DOHH2 (cell line): Measurements from ENCODE around the gene EPB41L5.

ENCODE experiments used
- H3F3A ChIP-seq: fragments of 200-600 bp; sonication (generic), shearing (Covaris generic); 2 replicates; pipeline ENCODE4 v1.6.0; 2016; ENCODE audit warnings: antibody characterized with exemption, mild to moderate bottlenecking; ENCODE audit not compliant: control insufficient read depth, insufficient read depth
- H3K27ac ChIP-seq: fragments of 200-600 bp; sonication (generic); 2 replicates; pipeline ENCODE4 v1.5.1; 2014; ENCODE audit warnings: low read depth, mild to moderate bottlenecking, low read length, moderate library complexity
- H3K27me3 ChIP-seq: fragments of 200-600 bp; sonication (generic); 2 replicates; pipeline ENCODE4 v1.6.1; 2014; ENCODE audit warnings: mild to moderate bottlenecking, low read length, mixed read lengths; ENCODE audit not compliant: control insufficient read depth
- H3K36me3 ChIP-seq: fragments of 200-600 bp; sonication (generic); 2 replicates; pipeline ENCODE4 v1.6.1; 2014; ENCODE audit warnings: mild to moderate bottlenecking, low read length, moderate library complexity, mixed read lengths; ENCODE audit not compliant: control insufficient read depth
- H3K4me1 ChIP-seq: fragments of 200-600 bp; sonication (generic); 2 replicates; pipeline ENCODE4 v1.6.1; 2014; ENCODE audit warnings: mild to moderate bottlenecking, low read length, mixed read lengths; ENCODE audit not compliant: control insufficient read depth
- H3K4me2 ChIP-seq: fragments of 200-600 bp; sonication (generic); 2 replicates; pipeline ENCODE4 v1.6.0; 2014; ENCODE audit warnings: mild to moderate bottlenecking, low read length, moderate library complexity
- H3K4me3 ChIP-seq: fragments of 200-600 bp; sonication (generic); 2 replicates; pipeline ENCODE4 v1.5.1; 2014; ENCODE audit warnings: mild to moderate bottlenecking, low read length, mixed read lengths
- H3K79me2 ChIP-seq: fragments of 200-600 bp; sonication (generic); 2 replicates; pipeline ENCODE4 v1.6.1; 2014; ENCODE audit warnings: mild to moderate bottlenecking, low read length, mixed read lengths; ENCODE audit not compliant: control insufficient read depth
- H3K9me2 ChIP-seq: fragments of 200-600 bp; sonication (generic); replicated peaks from 2 replicates; pipeline ENCODE4 v1.6.1; 2014; ENCODE audit warnings: mild to moderate bottlenecking, low read length, mixed read lengths; ENCODE audit not compliant: control insufficient read depth
- H3K9me3 ChIP-seq: fragments of 200-600 bp; sonication (generic); 2 replicates; pipeline ENCODE4 v1.6.1; 2014; ENCODE audit warnings: antibody characterized with exemption, low read length, mixed read lengths; ENCODE audit not compliant: control insufficient read depth, insufficient read depth
- H4K20me1 ChIP-seq: fragments of 200-600 bp; sonication (generic); 2 replicates; pipeline ENCODE4 v1.6.0; 2014; ENCODE audit warnings: low read depth, mild to moderate bottlenecking, antibody characterized with exemption, low read length, moderate library complexity; ENCODE audit not compliant: control insufficient read depth, insufficient read depth
- CTCF ChIP-seq: fragments of 200-600 bp; sonication (generic); IDR thresholded peaks from one replicate; pipeline ENCODE4 v1.5.1; 2014; ENCODE audit warnings: antibody characterized with exemption, mild to moderate bottlenecking, low read depth, low read length; ENCODE audit not compliant: poor library complexity, severe bottlenecking
- EZH2phosphoT487 ChIP-seq: fragments of 200-600 bp; sonication (generic); IDR thresholded peaks from 2 replicates; pipeline ENCODE4 v1.6.1; 2017; ENCODE audit warnings: borderline replicate concordance, mild to moderate bottlenecking, antibody characterized with exemption, low read length, moderate library complexity, mixed read lengths

Gene EPB41L5

GRCh38 chr2:120148669-120149068 is 135.8 kb downstream of the EPB41L5 start:
- H4K20me1 ChIP-seq, result no peaks in the 10 kb centered on the region
- H3K4me1 ChIP-seq, result no peaks in the 10 kb centered on the region
- peaks cover 11% of the 10 kb centered on the region; the same call in 1 of the 2 replicates for H3K9me3 ChIP-seq
- TF ChIP-seq EZH2phosphoT487, result no peak
- no peak for TF ChIP-seq CTCF
- no peak overlapping the region for H3K4me2 ChIP-seq
- no peaks in the 10 kb centered on the region for H3K9me2 ChIP-seq
- H3K79me2 ChIP-seq, result no peaks in the 10 kb centered on the region
- no peak overlapping the region for H3K4me3 ChIP-seq
- no peaks in the 10 kb centered on the region for H3F3A ChIP-seq
- no peaks in the 10 kb centered on the region for H3K36me3 ChIP-seq
- no peak overlapping the region for H3K27ac ChIP-seq
- H3K27me3 ChIP-seq, result no peaks in the 10 kb centered on the region

DNA sequence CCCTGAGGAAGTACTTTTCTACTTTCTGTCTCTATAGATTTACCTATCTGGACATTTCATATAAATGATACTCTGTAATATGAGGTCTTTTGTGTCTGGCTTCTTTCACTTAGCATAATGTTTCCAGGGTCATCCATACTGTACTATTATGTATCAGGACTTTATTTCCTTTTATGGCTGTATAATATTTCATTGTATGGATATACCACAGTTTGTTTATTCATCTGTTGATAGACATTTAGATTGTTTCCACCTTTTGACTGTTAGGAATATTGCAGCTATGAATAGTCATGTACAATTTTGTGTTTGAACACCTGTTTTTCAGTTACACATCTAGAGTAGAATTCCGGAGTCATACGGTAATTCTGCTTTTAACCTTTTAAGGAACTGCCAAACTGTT is 136.5 kb downstream of the EPB41L5 start:
- H3K27ac ChIP-seq, result no peak overlapping the region
- no peaks in the 10 kb centered on the region for H3K27me3 ChIP-seq
- H3K4me1 ChIP-seq, result no peaks in the 10 kb centered on the region
- H3K9me3 ChIP-seq, result peaks cover 11% of the 10 kb centered on the region; the same call in 1 of the 2 replicates
- H3F3A ChIP-seq, result no peaks in the 10 kb centered on the region
- H4K20me1 ChIP-seq, result no peaks in the 10 kb centered on the region
- H3K79me2 ChIP-seq, result no peaks in the 10 kb centered on the region
- H3K36me3 ChIP-seq, result no peaks in the 10 kb centered on the region
- no peaks in the 10 kb centered on the region for H3K9me2 ChIP-seq
- H3K4me2 ChIP-seq, result no peak overlapping the region
- TF ChIP-seq EZH2phosphoT487 (no peak), CTCF (no peak)
- H3K4me3 ChIP-seq, result no peak overlapping the region

DNA sequence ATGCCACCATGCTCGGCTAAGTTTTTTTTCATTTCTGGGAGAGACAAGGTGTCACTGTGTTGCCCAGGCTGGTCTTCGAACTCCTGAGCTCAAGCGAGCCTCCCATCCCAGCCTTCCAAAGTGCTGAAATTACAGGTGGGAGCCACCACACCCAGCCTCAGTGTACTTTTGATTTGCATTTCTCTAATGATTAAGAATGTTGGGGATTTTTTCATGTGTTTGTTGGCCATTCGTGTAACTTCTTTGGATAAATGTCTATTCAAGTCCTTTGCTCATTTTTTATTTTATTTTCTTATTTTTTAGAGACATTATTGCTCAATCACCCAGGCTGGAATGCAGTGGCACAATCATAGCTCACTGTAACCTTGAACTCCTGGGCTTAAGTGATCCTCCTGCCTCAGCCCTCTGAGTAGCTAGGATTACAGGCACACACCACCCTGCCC is 137.2 kb downstream of the EPB41L5 start:
- Histone ChIP-seq H3K9me3 (peaks cover 11% of the 10 kb centered on the region; the same call in 1 of the 2 replicates), H4K20me1 (no peaks in the 10 kb centered on the region), H3F3A (no peaks in the 10 kb centered on the region), H3K27me3 (no peaks in the 10 kb centered on the region), H3K36me3 (no peaks in the 10 kb centered on the region), H3K9me2 (no peaks in the 10 kb centered on the region), H3K79me2 (no peaks in the 10 kb centered on the region), H3K4me1 (no peaks in the 10 kb centered on the region), H3K4me3 (no peak overlapping the region), H3K27ac (no peak overlapping the region), H3K4me2 (no peak overlapping the region)
- TF ChIP-seq CTCF (no peak), EZH2phosphoT487 (no peak)
